GM23248 (cell line): ENCODE results near the gene KRT71.

Experiments
- EZH2 ChIP-seq: fragments of 200-600 bp; sonication (generic); IDR thresholded peaks from 2 replicates; pipeline ENCODE4 v1.6.1; 2018; ENCODE audit warnings: antibody characterized with exemption, mild to moderate bottlenecking; ENCODE audit not compliant: insufficient read depth, poor library complexity, severe bottlenecking
- EZH2phosphoT487 ChIP-seq: fragments of 200-600 bp; sonication (generic); IDR thresholded peaks from 2 replicates; pipeline ENCODE4 v1.6.1; 2018; ENCODE audit warnings: antibody characterized with exemption, moderate library complexity, mild to moderate bottlenecking, low read depth; ENCODE audit not compliant: insufficient read depth

GRCh38 chr12:52529417-52529816 is 23.5 kb downstream of the KRT71 start:
- TF ChIP-seq EZH2: no peak
- no peak for TF ChIP-seq EZH2phosphoT487
